GM18499 (cell line): ENCODE results near the gene RPLP1.

Source experiments
- ATAC-seq: cut with Tn5 transposase; IDR thresholded peaks from one replicate; pipeline ENCODE4 v1.9.1; 2021; ENCODE audit warnings: moderate number of reproducible peaks; ENCODE audit not compliant: insufficient read depth, unreplicated experiment

RPLP1 gene

DNA sequence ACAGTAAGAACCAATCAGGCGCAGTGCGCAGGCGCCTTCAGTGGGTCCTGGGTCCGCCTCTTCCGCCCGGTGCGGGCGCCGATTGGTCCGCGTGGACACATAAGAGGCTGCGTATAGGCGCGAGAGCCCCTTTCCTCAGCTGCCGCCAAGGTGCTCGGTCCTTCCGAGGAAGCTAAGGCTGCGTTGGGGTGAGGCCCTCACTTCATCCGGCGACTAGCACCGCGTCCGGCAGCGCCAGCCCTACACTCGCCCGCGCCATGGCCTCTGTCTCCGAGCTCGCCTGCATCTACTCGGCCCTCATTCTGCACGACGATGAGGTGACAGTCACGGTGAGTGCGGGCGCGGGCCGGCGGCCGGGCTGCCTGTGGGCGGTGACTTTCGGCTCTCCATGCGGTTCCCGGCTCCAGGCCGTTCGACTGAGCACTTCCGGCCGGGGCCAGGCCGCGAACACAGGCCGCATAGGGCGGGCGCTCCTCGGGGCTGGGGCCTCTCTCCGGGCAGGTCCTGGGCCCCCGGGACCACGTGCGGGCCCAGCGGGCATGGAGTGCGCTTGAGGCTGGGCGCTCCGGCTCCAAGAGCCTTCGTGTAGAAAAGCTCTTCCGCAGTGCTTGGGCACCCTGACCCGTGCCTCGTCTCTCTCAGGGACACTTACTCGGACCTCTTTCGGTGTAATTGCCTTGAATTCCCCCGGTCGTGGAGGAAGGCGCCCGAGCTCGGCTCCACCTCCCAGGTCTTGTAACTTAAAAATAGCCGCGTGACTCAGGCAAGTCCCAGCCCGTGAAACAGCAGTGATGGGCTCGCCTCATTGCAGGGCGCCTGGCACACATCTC is at the start of gene RPLP1:
TSS of gene RPLP1 (plus strand) at position 127 of the 830 bp plus-strand sequence. CDS start at position 258, 131 bp downstream.
- ATAC-seq = peak; percentile 45

DNA sequence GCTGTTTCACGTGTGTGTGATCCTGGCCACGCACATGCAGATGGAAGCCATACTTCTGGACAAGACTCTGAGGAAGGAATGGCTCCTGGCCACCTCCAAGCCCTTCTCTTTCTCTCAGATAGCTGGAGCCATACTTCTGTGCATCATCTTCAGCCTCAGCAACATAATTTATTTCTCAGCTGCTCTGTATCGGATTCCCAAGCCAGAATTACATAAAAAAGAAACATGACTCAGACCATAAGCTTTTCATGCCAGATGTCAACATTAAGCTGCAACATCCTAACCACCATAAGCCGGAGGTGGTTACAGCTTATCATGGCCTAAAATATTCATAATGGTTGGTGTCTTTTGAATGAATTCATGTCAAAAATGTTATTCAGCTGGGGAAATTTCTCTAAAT is 49.0 kb upstream of the RPLP1 start:
- ATAC-seq = no peak

DNA sequence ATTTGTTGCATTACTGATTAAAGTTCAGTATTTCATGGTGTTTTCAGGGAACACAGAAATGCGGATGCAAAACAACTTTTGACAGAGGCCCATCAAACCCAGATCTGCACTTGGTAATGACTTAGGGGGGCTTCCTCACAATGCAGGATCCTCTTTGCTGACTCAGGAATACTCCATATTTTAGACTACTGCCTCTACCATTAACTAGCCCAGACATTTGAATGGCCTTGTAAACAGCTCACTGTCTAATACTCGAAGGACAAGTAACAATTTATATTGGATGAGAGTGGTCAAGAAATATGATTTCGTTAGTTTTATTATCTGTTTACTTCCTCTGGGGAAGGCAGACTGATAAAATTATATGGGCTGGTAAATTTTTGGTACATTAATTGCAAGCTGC is 47.5 kb upstream of the RPLP1 start:
- ATAC-seq = no peak

- ATAC-seq = no peak
These were observed 44.8 kb upstream of the RPLP1 start for GRCh38 chr15:69407719-69408400.

GRCh38 chr15:69408841-69409240 is 43.8 kb upstream of the RPLP1 start:
- no peak for ATAC-seq

DNA sequence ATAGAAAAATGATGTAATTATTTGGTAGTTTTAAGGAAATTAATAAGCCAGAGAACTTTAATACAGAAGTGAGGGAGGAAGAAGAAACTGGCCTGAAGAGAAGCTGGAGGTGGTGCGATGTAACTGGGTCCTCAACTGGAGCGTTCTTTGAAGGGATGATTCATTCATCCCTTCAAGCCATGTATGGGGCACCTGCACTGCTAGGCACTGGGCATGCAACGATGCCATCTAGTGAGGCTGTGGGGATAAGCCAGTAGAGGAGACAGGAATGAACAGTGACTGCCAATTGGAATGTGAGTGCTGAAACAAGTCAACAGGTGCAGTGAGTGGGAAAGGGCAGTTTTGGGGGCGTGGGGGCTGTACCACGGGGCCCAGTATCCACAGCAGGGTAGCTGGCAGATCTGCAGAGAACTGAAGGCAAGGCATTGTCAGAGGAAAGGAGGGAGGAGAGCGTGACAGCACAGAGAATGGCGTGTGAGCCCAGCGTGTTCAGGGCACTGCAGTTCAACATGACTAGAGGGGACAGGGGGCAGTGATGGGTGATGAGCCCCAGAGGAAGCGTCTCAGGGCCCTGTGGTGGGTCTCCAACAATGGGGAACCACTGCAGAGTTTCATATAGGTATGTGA is 42.3 kb upstream of the RPLP1 start:
- no peak for ATAC-seq

DNA sequence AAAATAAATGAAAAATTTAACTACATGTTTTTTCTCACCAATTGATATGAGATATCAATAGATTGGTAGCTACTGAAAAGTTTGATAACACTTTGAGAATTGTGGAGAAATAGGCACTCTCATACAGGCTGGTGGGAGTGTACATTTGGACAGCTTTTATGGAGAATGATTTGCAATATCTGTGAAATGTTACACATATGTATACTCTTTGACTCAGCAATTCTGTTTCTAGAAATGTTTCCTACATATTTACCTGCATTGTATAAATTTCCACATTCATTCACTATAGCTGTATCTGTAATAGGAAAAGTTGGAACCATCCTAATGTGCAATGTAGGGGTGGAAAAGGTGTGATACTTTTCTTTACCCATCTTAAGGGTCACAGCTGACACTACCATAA is 40.3 kb upstream of the RPLP1 start:
- ATAC-seq = no peak

DNA sequence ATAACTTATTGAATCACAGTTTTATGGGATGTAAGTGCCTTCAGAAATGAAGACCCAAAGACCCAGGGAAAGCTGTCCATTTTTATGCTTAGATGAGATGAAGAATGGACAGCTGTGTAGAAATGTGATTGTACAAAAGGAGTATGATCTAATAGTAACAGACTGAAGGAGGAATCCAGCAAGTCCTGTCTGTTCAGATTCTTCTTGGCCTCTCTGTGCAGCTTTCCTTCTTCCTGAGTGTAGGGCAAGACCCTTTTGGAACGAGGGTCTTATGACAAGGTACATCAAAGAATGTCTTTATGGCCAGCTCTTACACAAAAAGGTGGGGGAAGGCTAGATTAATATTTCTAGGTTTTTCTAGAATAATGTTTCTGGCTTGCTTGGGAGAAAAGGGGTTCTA is 39.9 kb upstream of the RPLP1 start:
- ATAC-seq = no peak

DNA sequence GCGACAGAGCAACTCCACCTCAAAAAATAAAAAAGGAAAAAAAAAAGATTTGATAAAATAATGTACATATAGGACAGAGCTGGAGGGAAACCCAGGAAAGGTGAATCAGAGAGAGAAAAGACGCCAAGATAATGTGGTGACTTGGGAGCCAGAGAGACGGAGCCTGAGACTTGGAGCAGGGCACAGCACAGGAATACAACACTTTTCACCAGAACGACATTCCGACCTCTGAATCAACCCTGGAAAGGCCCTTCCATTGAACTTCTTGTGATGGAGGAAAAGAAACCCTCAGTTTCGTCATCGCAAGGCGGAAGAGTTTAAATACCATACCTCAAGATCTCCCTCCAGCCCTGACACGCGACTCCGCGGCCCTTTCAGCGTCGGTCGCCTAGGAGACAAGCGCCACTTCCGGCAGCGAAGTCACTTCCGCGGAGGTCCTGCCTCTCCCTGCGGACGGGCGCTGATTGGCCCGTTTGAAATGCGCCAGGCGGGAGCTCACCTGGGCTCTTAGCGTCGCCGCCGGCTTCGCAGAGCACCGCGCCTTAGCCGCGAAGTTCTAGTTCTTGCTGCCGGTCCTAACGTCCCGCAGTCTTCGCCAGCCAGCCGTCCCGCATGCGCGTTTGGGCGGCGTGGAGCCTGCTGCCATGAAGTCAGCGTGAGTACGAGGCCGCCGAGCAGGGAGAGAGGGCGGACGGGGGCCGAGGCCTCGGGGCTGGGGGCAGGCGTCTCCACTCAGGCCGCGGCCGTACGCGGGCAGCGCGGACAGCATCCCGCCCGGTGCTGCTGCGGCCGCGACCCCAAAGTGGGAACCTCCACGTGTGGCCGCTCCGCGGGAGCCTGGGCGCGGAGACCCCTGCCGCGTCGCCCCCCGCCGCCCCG is 38.6 kb upstream of the RPLP1 start, which contains the start of gene KIF23:
TSS of gene KIF23 (plus strand) at position 528 of the 879 bp plus-strand sequence. CDS start at position 645, 117 bp downstream.
- ATAC-seq = no peak

GRCh38 chr15:69414701-69415167 is 37.9 kb upstream of the RPLP1 start:
- ATAC-seq = no peak

GRCh38 chr15:69415381-69415780 is 37.2 kb upstream of the RPLP1 start:
- ATAC-seq = no peak

GRCh38 chr15:69417581-69417980 is 35.0 kb upstream of the RPLP1 start:
- ATAC-seq = no peak

DNA sequence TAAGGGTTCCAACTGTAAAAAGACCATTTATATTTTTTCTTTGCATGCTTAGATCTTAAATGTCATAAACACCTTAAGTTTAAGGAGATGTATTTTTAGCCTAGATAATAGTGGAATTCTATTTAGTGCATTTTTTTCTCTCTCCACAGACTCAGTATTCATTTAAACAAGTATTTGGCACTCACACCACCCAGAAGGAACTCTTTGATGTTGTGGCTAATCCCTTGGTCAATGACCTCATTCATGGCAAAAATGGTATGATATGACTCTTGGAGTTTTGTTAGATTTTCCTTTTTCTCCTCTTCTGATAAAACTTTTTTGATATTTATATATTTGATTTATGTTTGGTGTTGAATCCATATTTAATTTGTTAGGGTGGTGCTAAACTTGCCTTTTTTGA is 31.1 kb upstream of the RPLP1 start:
- no peak for ATAC-seq

- no peak for ATAC-seq
These were observed 30.2 kb upstream of the RPLP1 start for GRCh38 chr15:69422336-69422895.

DNA sequence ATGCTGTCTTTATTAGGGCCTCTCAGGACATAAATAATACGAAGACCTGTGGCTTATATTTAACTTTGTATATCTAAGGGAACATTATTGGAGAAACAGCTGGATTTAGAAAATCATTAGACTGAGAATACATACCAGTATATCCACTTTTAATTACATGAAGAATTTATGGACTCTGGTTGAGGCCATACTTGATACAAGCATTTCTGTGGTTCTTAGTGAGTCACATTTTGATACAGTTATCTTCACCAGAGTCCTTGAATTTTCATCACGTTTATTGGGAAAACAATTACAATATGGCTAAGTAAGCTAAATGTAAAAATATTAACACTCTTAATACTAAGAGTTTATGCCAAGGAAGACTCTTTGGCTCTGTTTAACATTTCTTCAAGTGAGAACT is 28.6 kb upstream of the RPLP1 start:
- no peak for ATAC-seq

- no peak for ATAC-seq
These were observed 27.7 kb upstream of the RPLP1 start for GRCh38 chr15:69424748-69425413.

- no peak for ATAC-seq
These were observed 18.8 kb upstream of the RPLP1 start for GRCh38 chr15:69433831-69434230.

DNA sequence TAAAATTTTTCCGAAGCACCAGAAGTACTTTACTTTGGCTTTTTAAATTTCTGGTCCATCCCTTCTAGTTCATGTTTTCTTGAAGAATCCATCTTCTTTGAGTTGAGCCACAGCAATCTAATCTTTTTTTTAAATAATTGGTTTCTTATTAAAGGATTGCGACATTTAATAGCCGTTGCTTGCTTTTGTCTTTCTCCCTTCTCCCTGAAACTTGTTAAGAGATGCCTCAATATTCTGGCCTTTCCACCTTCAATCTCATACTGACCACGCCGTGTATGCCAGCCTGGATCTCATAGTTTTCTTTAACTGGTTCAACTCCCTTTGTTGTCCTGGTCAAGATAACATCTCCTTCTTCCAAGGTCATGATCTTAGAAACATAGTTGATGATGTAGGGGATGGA is 18.4 kb upstream of the RPLP1 start:
- no peak for ATAC-seq

DNA sequence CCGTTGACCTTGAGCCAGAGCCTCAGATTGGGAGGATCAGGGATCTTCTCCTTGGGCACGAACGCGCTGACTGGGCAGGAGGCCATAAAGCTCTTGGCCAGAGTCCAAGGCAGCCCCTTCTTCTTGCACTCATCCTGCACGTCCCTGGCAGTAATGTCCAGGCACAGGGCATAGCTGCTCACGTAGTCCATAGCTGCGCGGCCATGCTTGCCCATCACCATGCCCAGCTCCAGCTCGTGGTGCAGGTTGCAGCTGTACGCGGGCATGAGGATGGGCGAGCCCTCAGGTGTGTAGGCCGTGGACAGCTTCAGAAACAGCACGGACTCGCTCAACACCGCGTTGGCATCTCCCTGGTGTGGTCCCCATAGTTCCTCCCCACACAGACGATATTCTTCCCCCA is 17.9 kb upstream of the RPLP1 start:
- no peak for ATAC-seq
